HG02571 (cell line): Measurements from ENCODE around the gene LMO3.

Experiments
- ATAC-seq: cut with Tn5 transposase; IDR thresholded peaks from one replicate; pipeline ENCODE4 v1.9.1; 2021; ENCODE audit warnings: mild to moderate bottlenecking, moderate library complexity; ENCODE audit not compliant: unreplicated experiment

The LMO3 gene

DNA sequence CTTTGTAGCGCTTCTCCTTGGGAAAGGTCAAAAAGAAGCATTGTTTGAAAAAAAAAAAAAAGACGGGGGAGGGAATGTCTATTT is at the start of gene LMO3:
Gene LMO3 (minus strand): TSS at position 46 of the 84 bp plus-strand sequence. CDS start 5,302 bp downstream, outside the sequence.
- no peak for ATAC-seq

GRCh38 chr12:16636435-16637055 is 30.6 kb upstream of the LMO3 start:
- ATAC-seq = peak; percentile 65

DNA sequence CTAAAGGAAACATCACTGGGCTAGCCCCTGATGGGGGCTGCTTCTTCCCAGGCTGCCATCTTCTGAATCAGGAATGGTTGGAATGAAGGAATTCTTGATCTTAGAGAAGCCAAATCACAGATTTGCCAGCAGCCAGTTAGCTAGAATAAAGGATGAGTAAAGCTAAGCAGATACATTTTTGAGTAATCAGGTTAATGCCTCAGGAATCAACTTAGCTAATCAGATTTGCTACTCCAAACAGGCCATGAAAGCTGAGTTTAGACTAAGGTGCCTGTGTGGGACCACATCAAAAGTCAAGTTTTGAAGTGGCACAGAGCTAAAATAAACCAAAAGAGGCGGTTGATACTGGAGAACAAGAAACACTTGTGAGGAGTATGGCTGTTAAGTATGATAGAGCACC is 28.8 kb upstream of the LMO3 start:
- ATAC-seq = no peak

- no peak for ATAC-seq
Observed at GRCh38 chr12:16626991-16627390, 21.0 kb upstream of the LMO3 start.

- no peak for ATAC-seq
Observed at GRCh38 chr12:16622338-16622737, 16.4 kb upstream of the LMO3 start.

DNA sequence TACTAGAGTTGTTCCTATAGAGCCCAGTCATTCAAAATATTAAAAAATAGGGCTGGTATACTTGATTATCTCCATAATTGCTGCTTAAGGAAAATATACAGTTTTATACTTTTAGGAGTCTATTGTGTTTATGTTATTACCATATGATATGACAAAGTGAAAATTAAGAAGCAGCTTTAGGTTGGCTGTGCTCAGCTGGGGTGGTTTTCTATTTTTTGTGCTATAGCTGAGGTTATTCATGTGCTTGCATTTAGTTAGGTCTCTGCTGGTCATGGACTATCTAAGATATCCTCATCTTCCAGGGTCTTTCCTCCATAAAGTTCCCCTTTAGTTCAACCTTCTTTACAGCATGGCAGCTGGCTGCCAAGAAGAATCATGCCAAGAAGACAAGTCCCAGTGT is 13.6 kb upstream of the LMO3 start:
- ATAC-seq = no peak

GRCh38 chr12:16618256-16618655 is 12.3 kb upstream of the LMO3 start:
- ATAC-seq = no peak

DNA sequence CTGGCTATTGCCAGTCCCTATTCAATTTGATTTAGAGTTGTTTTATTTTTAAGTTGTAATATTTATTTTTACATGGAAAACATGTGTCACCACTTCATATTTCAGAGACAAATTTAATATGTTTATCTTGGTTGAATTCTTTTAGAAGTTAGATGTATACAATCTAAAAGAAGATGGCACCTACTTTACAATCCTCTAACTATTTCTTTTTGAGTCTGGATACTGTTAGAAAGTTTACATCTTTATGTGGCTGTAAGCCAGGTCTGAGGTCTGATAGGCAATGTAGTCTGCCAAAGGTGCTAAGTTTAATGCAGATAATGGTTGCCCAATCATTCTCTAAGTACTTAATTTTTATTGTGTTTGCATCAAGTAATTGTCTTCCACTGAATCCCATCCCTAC is 7.2 kb upstream of the LMO3 start:
- no peak for ATAC-seq

GRCh38 chr12:16612647-16613046 is 6.7 kb upstream of the LMO3 start:
- ATAC-seq = no peak

DNA sequence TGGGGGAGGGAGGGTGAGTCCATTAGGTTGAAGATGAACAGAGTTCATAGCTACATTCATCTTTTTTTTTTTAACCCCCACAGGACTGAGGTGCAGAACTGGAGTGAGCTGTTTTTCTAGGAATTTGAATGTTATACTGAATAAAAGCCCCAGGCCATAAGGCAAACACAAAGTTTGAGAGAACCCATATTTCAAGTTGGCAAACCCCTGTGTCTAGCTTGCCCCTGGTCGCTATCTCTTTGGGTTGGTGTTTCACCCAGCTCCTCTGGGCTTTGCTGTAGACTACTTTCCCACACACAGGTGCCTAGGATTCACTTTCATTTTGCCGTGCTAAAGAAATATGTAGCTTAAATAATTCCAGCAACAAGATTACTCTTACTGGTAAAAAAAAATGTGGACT is 5.2 kb upstream of the LMO3 start:
- ATAC-seq = no peak

- no peak for ATAC-seq
Observed at GRCh38 chr12:16610743-16611142, 4.8 kb upstream of the LMO3 start.

- no peak for ATAC-seq
Observed at GRCh38 chr12:16610001-16610585, 4.1 kb upstream of the LMO3 start.

DNA sequence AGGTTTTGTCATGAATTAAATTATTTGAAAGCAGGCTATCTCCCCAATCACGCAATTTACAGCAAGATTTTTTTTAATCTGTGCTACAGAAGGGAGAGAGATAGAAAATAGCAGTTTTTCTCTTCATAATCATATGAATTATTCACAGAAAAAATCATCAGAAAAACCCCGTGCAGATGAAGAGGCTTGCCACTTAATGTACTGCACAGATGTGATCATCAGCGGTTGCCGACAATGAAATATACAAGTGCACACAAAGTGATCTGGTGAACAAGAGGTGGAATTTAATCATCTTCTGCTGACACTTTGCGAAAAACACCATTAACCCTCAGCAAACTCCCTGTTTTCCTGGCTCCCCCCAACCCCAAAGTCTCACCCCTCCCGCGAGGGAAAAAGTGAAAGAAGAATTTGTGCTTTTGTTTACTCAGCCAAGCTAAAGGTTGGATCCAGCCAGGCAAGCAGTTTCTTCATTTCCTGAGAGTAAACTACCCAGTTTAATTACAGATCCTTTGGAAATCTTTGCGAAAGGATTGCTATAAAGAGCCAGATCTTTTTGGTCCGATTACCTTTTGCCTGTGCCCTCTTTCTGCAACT is 3.1 kb upstream of the LMO3 start:
- no peak for ATAC-seq

GRCh38 chr12:16607906-16608775 is 2.2 kb upstream of the LMO3 start:
- ATAC-seq = no peak

DNA sequence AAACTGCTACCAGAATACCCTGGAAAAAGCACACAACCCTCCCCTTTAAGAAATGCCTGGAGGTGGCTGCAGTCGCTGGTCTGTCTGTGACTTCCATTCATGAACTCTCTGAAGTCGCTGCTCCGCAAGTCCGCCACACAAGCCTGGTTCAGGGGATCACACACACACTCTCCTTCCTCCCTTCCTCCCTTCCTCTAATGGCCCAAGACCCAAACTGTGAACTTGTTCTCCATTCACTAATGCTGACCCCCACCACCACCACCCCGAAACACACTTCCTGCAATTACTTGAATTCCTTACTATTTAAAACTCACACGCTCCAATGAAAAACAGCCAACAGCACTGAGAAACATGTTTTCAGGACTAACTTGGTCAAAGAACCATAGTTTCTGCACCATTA is 1.0 kb upstream of the LMO3 start:
- ATAC-seq = no peak

GRCh38 chr12:16606201-16606849 is 363 bp upstream of the LMO3 start:
- ATAC-seq = no peak

DNA sequence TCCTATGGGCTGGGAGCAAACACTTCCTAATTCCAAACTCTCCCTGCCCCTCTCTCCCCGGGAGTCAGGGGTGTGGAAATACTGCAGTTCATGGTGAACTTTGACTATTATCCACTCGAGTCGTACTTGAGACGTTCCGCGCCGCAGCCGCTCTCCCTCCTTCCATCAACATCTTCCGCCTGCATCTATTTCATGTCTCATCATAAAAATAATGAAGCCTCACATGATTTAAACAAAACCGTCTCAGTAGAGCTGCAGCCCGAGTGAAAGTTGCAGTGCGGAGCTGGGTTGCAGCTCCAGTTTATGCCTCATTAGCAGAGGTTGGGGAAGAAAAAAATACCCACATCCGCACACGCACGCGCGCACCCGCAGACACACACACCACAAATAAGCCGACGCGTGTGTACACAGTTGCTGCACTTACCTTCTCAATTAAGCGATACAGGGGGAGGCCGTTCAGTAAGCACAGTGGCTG is 283 bp downstream of the LMO3 start:
- ATAC-seq = no peak

DNA sequence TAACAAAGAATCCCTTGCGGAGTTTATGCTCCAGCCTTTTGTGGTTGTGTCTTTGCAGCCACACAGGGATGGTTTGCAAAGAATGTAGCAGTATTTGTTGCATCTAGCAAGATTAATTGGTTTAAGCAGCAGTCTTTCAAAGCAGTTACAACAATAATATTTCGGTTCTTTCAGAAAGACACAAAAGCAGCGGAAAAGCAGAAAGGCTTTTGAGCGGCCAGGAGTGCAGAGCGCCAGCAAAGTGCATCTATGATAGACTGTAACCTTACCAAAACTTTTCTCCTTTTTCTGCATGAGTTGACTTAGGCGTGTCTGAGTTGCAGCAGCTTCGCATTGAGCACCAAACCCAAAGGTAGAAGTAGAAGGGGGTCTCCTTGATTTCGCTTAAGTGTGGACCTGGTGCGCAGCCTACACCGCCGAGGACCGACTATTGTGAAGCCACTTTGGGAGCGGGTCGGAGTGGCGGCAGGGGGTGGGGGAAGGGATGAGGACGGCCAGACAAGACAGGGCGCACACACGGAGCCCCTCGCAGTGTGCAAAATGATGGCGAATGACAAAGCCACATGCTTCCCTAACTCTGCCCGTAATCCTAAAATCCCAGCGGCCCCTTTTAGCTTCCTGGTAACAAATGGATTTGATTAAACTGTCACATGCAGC is 1.2 kb downstream of the LMO3 start:
- no peak for ATAC-seq

DNA sequence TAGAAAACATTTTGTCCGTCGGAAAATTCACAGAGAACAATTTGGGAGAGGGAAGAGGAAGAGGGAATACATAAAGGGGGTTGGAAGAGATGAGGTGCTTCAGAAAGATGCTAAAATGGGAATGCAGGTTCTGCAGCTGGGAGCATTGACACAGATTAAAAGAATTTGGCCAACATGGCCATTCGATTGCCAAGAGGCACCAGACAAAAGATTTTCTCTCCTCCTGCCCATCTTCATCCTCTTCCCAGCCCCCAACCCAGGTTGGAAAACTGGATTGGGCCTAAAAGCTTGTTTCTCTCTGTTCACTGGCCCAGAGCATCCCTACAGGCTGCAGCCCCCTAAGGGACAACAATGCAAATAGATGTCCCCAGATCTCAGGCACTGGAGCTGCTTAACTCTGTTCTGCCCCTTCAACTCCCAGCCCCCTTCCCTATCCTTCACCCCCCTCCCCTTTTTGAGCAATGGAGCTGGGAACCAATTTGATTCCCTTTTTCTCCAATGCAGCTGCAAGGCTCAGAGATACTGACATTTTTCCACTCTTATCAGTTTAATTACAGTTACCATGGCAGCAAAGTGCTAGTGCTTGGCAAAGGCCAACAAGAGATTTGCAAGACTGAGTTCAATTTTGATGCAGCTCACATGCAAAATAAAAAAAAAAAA is 1.9 kb downstream of the LMO3 start:
- no peak for ATAC-seq

GRCh38 chr12:16603260-16603915 is 2.6 kb downstream of the LMO3 start:
- ATAC-seq = no peak
